ENCODE data around the gene SLC8A1.

- TF ChIP-seq, protein P1, sequence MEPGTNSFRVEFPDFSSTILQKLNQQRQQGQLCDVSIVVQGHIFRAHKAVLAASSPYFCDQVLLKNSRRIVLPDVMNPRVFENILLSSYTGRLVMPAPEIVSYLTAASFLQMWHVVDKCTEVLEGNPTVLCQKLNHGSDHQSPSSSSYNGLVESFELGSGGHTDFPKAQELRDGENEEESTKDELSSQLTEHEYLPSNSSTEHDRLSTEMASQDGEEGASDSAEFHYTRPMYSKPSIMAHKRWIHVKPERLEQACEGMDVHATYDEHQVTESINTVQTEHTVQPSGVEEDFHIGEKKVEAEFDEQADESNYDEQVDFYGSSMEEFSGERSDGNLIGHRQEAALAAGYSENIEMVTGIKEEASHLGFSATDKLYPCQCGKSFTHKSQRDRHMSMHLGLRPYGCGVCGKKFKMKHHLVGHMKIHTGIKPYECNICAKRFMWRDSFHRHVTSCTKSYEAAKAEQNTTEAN (CRISPR knock-in tag; conservative IDR thresholded peaks at IDR 0.05) = no peak
- no peak for TF ChIP-seq BHLHE40 (IDR thresholded peaks at IDR 0.05; ENCODE audit: low read length)
- no peak for TF ChIP-seq CEBPB (IDR thresholded peaks at IDR 0.05; ENCODE audit: borderline replicate concordance, low read depth, low read length)
- no peak for TF ChIP-seq REST (IDR thresholded peaks at IDR 0.05; ENCODE audit: borderline replicate concordance in 1 of 2, low read depth in 1 of 2, low read length in 2 of 2)
- TF ChIP-seq CTCF (CRISPR knock-in tag; IDR thresholded peaks at IDR 0.05) = no peak
Observed at GRCh38 chr2:40096360-40096759, 355.5 kb downstream of the SLC8A1 start.
